PC-3 (cell line): ENCODE measurements around the gene BRD4.

Experiments used
- CTCF ChIP-seq: fragments of 300-600 bp; sonication (generic); conservative IDR thresholded peaks from 2 replicates; pipeline ENCODE4 v1.5.1; 2017; ENCODE audit warnings: antibody characterized with exemption, low read depth, mild to moderate bottlenecking, low read length
- EZH2 ChIP-seq: fragments of 300-600 bp; sonication (generic); IDR thresholded peaks from one replicate; pipeline ENCODE4 v1.6.1; 2017; ENCODE audit warnings: antibody characterized with exemption, mild to moderate bottlenecking, low read length; ENCODE audit not compliant: unreplicated experiment
- EZH2phosphoT487 ChIP-seq: fragments of 300-600 bp; sonication (generic); IDR thresholded peaks from 2 replicates; pipeline ENCODE4 v1.6.1; 2018; ENCODE audit warnings: mild to moderate bottlenecking, antibody characterized with exemption, low read length, borderline replicate concordance

- no peak for TF ChIP-seq EZH2
- TF ChIP-seq CTCF = no peak
- TF ChIP-seq EZH2phosphoT487 = no peak
Measured at GRCh38 chr19:15279326-15279904, 52.9 kb downstream of the BRD4 start.
